Transverse colon (tissue), 3 donors: ENCODE data around the gene OR13G1.

Experiments used
- EP300 ChIP-seq: sonication (generic); formaldehyde crosslinking; IDR thresholded peaks from one replicate; pipeline ENCODE4 v1.6.1; 2017; ENCODE audit warnings: antibody characterized with exemption, low read depth
- POLR2AphosphoS5 ChIP-seq, 3 donors: sonication (generic); formaldehyde crosslinking; IDR thresholded peaks; one replicate each; pipeline ENCODE4 v1.6.1; 2016; ENCODE audit warnings: antibody characterized with exemption in 3 of 3

DNA sequence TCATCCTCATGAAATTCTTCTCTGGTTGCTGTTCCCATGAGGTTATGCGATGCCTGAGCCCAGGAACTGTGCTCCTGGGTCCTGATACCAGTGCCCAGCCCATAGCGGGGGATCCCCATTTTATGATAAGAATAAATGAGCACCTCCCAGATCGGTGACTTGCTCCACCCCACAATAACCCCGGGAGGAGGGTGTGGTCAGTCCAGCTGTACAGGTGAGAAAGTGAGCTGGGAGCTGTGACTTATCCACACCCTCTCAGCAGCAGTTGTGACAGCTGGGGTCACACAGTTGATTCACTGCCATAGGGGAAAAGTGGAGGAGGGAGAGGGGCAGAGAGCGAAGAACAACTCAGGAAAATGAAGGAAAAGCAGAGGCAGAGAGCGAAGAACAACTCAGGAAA, 40.8 kb downstream of the OR13G1 start:
- no peak for TF ChIP-seq EP300
- TF ChIP-seq POLR2AphosphoS5 (IDR thresholded peaks at IDR 0.05) = no peak
